HCT116 (cell line): Measurements from ENCODE around the gene MFSD6.

Experiments
- CTCF ChIP-seq, 3 experiments: fragments of 200-600 bp in 1 of 3; sonication (generic) in 1 of 3; IDR thresholded peaks in 2 of 3; conservative IDR thresholded peaks in 1 of 3; 2 replicates each; pipeline ENCODE4 v1.5.1; 2012 to 2017; ENCODE audit warnings: low read depth in 2 of 3, low read length in 2 of 3, antibody characterized with exemption in 1 of 3, borderline replicate concordance in 1 of 3, control low read depth in 1 of 3, mild to moderate bottlenecking in 1 of 3, mixed read lengths in 1 of 3, mixed run types in 1 of 3, moderate library complexity in 1 of 3; ENCODE audit not compliant: insufficient read depth in 1 of 3
- EZH2 ChIP-seq: fragments of 200-600 bp; sonication (generic); IDR thresholded peaks from 2 replicates; pipeline ENCODE4 v1.6.1; 2017; ENCODE audit warnings: antibody characterized with exemption, mixed run types
- FOSL1 ChIP-seq: IDR thresholded peaks from 2 replicates; pipeline ENCODE4 v1.6.1; 2012; ENCODE audit warnings: low read depth
- JUND ChIP-seq: IDR thresholded peaks from 2 replicates; pipeline ENCODE4 v1.6.1; 2012
- MAX ChIP-seq: IDR thresholded peaks from 2 replicates; pipeline ENCODE4 v1.6.1; 2012
- POLR2A ChIP-seq: IDR thresholded peaks from 2 replicates; pipeline ENCODE4 v1.7.0; 2011; ENCODE audit warnings: borderline replicate concordance; ENCODE audit not compliant: insufficient read depth, insufficient read length; ENCODE audit errors: extremely low read depth
- POLR2AphosphoS5 ChIP-seq: IDR thresholded peaks from 2 replicates; pipeline ENCODE4 v1.6.1; 2011; ENCODE audit warnings: mild to moderate bottlenecking, low read depth, low read length, moderate library complexity
- REST ChIP-seq: IDR thresholded peaks from 2 replicates; pipeline ENCODE4 v1.6.1; 2012; ENCODE audit warnings: low read depth
- SRF ChIP-seq: IDR thresholded peaks from 2 replicates; pipeline ENCODE4 v1.6.1; 2012; ENCODE audit warnings: low read depth
- TCF7L2 ChIP-seq: IDR thresholded peaks from 2 replicates; pipeline ENCODE4 v1.7.0; 2011; ENCODE audit warnings: borderline replicate concordance, inconsistent platforms; ENCODE audit not compliant: insufficient read depth, insufficient read length; ENCODE audit errors: extremely low read depth
- YY1 ChIP-seq: IDR thresholded peaks from 2 replicates; pipeline ENCODE4 v1.6.1; 2011; ENCODE audit warnings: low read length, low read depth, moderate library complexity, mild to moderate bottlenecking; ENCODE audit not compliant: insufficient replicate concordance; ENCODE audit errors: extremely low read depth

- no peak for TF ChIP-seq POLR2AphosphoS5
- TF ChIP-seq JUND: no peak
- TF ChIP-seq CTCF (IDR thresholded peaks at IDR 0.05 in 2 of 3, conservative IDR thresholded peaks at IDR 0.05 in 1 of 3; ENCODE audit: borderline replicate concordance in 1 of 3, insufficient read depth in 1 of 3, low read depth in 2 of 3, low read length in 2 of 3): no peak
- no peak for TF ChIP-seq POLR2A
- no peak for TF ChIP-seq YY1
- TF ChIP-seq EZH2: no peak
- TF ChIP-seq REST: no peak
- TF ChIP-seq MAX: no peak
- TF ChIP-seq TCF7L2: no peak
- TF ChIP-seq SRF: no peak
- TF ChIP-seq FOSL1: no peak
Observed at GRCh38 chr2:190432567-190433231, 24.5 kb downstream of the MFSD6 start.
